IPS DF 6.9 (cell line): ENCODE measurements around the gene DLGAP3.

Experiments used
- DNase-seq: peaks from one replicate; pipeline ENCODE4 v3.0.0-alpha.2; 2013; ENCODE audit warnings: low read depth, low spot score
- H3K27ac ChIP-seq: one replicate; pipeline ENCODE4 v1.5.1; 2013; ENCODE audit warnings: low read length, control low read depth
- H3K27me3 ChIP-seq: 2 replicates; pipeline ENCODE4 v1.6.1; 2013; ENCODE audit warnings: mild to moderate bottlenecking, low read length; ENCODE audit not compliant: control insufficient read depth, insufficient read depth
- H3K36me3 ChIP-seq: 2 replicates; pipeline ENCODE4 v1.6.1; 2013; ENCODE audit warnings: low read length; ENCODE audit not compliant: control insufficient read depth, insufficient read depth
- H3K4me1 ChIP-seq: 2 replicates; pipeline ENCODE4 v1.6.1; 2013; ENCODE audit warnings: low read length; ENCODE audit not compliant: control insufficient read depth, insufficient read depth
- H3K4me3 ChIP-seq: 2 replicates; pipeline ENCODE4 v1.5.1; 2013; ENCODE audit warnings: mild to moderate bottlenecking, low read length
- H3K9me3 ChIP-seq: 2 replicates; pipeline ENCODE4 v1.6.1; 2013; ENCODE audit warnings: low read length, inconsistent platforms; ENCODE audit not compliant: control insufficient read depth, insufficient read depth
- WGBS: extraction: QIAGEN DNeasy Blood & Tissue Kit; methylation state at CpG from one replicate; pipeline ENCODE4 v1.1.7; 2013; ENCODE audit warnings: mixed read lengths, missing lambda C conversion rate; ENCODE audit not compliant: insufficient read length, insufficient coverage; 5-methylcytosine and 5-hydroxymethylcytosine counted together

Gene DLGAP3

DNA sequence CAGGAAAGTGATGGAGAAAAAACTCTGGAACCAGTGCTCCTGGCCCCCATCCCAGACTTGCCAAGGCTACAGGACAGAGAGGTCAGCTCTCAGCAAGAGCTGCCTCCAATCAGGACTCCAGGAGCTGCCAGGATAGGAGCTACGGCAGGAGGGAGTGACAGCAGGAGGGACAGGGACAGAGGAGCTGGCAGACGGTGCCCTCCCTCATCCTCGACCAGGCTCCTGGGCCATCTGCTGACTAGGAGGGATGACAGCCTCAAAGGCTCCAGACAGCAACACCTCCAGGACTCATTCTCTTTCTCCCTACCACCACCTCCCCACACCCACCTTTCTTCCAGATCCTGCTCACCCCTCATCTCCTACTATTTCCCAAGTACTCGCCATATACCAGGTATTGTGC is 22.7 kb downstream of the DLGAP3 start:
- H3K9me3 ChIP-seq, result no peaks in the 10 kb centered on the region
- DNase-seq, result no peak
- H3K36me3 ChIP-seq, result no peaks in the 10 kb centered on the region
- H3K4me3 ChIP-seq, result no peak overlapping the region
- 100% methylated on average over 1 of the region's 4 CpGs for WGBS
- H3K27ac ChIP-seq, result no peak overlapping the region
- H3K27me3 ChIP-seq, result no peaks in the 10 kb centered on the region
- H3K4me1 ChIP-seq, result no peaks in the 10 kb centered on the region; the same call in 1 of the 2 replicates

DNA sequence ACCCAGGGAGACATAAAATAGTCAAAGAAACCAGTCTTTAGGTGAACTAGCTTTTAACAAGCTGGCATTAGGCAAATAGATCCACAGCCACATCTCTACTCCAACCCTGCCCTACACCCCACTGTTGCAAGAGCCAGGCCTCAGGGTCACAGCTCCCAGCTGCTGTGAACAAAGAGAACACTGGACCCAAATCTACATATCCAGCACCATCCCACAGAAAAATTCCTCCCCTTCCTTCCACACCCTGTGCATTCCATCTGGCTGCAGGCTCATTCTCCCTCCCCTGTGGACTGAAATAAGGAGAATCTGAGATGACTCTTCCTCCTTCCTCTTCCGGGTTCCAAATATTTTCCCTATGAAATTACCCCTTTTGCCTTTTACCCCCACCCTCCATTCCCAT is 23.2 kb downstream of the DLGAP3 start:
- H3K4me3 ChIP-seq, result no peak overlapping the region
- DNase-seq, result no peak
- no peak overlapping the region for H3K27ac ChIP-seq
- H3K9me3 ChIP-seq, result no peaks in the 10 kb centered on the region
- no peaks in the 10 kb centered on the region for H3K27me3 ChIP-seq
- no peaks in the 10 kb centered on the region; the same call in 1 of the 2 replicates for H3K4me1 ChIP-seq
- no peaks in the 10 kb centered on the region for H3K36me3 ChIP-seq
- WGBS, result no CpG with 5 or more reads among the region's 1 CpG

DNA sequence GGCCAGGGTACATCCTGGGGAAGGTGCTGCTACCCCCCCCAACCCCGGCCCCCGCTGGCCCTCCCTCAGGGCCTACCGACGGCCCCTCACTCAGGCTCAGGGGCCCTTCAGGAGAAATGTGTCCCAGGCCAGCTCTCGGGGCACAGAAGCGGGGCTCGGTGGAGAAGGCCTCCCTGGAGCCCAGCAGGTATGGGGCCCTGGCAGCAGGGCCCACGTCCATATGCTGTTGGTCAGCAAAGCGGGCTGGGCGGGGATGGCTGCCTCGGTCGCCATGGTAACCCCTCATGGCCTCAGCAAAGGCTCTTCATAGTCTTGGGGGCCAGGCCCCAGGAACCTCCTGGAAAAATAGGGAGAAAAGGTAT is 24.4 kb downstream of the DLGAP3 start:
- H3K9me3 ChIP-seq, result no peaks in the 10 kb centered on the region
- no peak for DNase-seq
- no CpG with 5 or more reads among the region's 12 CpGs for WGBS
- no peaks in the 10 kb centered on the region for H3K27me3 ChIP-seq
- H3K4me1 ChIP-seq, result no peaks in the 10 kb centered on the region; the same call in 1 of the 2 replicates
- H3K4me3 ChIP-seq, result no peak overlapping the region
- H3K36me3 ChIP-seq, result no peaks in the 10 kb centered on the region
- H3K27ac ChIP-seq, result no peak overlapping the region

DNA sequence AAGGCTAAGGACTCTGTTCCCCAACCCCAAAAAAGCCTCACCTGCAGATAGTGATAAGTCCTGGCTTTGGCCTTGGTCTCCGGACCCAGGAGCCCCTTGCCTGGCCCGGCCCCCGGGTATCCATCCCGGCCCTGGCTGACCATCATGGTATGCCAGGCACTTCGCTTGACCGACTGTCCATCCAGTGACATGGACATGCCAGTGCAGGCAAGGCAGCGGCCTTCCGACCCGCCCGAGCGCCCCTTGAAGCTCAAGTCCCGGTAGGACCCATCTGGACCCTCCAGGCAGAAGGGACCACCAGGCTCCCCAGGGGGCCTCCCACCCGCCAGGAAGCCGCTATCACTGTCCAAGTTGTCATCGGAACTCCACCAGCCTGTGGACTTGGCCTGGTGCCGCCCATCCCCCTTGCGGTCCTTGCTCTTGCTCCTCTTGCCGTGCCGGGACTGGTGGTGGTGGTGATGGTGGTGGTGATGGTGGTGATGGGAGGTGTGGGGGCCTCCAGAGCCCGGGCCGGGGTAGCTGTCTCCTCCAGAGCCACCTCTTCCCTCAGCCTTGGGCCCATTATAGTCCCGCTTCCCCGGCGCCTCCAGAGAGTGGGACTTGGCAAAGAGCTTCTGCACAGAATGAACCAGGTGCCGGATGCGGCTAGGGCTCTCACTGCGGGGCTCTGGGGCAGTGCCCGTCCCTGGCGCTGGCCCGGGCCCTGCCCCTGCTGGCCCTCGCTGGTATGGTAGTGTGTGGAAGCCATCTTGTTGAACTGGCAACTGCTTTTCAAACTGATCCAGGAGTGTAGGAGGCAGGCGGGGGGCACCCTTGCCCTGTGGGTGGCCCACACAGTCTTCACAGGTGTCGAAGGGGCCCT is 25.0 kb downstream of the DLGAP3 start:
- no peaks in the 10 kb centered on the region for H3K27me3 ChIP-seq
- no peaks in the 10 kb centered on the region for H3K9me3 ChIP-seq
- WGBS, result no CpG with 5 or more reads among the region's 33 CpGs
- H3K4me3 ChIP-seq, result no peak overlapping the region
- no peak overlapping the region for H3K27ac ChIP-seq
- H3K36me3 ChIP-seq, result no peaks in the 10 kb centered on the region
- no peak for DNase-seq
- H3K4me1 ChIP-seq, result no peaks in the 10 kb centered on the region; the same call in 1 of the 2 replicates

DNA sequence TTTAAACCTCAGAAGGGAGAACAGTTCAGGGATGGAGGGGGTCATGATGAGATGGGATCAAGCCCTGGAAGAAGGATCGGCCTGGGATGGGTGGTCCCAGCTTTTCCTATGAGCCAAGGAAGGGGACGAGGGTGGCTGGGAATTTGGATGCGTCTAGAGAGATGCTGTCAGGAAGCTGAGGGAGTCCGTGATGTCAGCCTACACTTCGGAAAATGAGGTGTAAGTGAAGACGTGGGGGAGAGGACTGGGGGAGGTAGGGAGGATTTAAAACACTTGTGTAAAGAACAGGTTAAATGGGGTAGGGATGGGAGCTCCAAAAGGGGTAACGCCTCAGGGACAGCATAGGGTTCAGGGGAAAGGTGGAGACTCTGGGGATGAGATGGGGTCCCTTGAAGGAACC is 27.5 kb downstream of the DLGAP3 start:
- Histone ChIP-seq H3K27ac (no peak overlapping the region), H3K36me3 (no peaks in the 10 kb centered on the region), H3K4me1 (no peaks in the 10 kb centered on the region; the same call in 1 of the 2 replicates), H3K9me3 (no peaks in the 10 kb centered on the region), H3K4me3 (no peak overlapping the region), H3K27me3 (no peaks in the 10 kb centered on the region)
- WGBS, result no CpG with 5 or more reads among the region's 7 CpGs
- DNase-seq, result no peak

DNA sequence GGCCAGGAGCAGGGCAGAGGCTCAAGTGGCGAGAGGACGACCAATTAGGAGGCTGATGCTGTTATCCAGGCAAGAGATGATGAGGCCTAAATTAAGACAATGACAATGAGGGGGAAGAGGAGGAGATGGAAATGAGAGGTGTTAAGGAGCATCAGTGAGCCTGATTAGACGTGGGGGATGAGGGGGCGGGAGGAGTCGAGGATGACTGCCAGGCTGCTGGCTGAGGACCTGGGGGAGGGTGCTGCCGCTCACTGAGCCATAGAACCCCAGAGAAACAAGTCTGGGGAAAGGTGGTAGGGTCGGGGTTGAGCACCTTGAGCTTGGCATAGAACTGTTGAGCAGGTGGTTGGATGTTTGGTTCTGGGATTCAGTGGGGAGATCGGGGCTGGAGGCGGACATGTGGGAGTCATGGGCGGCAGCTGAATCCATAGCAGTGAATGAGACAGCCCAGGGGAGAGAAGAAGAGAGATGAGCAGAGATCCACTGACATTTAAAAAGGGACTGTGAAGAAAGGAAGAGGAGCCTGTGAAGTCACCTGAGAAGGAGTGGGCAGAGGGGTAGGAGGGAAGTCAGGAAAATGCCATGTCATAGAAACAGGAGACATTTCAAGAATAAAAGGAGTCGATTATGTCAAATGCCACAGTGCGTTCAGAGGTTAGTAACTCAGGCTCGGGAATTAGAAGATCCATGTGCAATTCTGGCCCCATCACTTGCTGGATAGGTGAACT is 28.5 kb downstream of the DLGAP3 start:
- H3K4me1 ChIP-seq, result no peaks in the 10 kb centered on the region
- no peaks in the 10 kb centered on the region for H3K27me3 ChIP-seq
- DNase-seq, result no peak
- no peak overlapping the region for H3K27ac ChIP-seq
- no peaks in the 10 kb centered on the region for H3K36me3 ChIP-seq
- WGBS, result 100% methylated on average over 2 of the region's 13 CpGs
- H3K9me3 ChIP-seq, result no peaks in the 10 kb centered on the region
- H3K4me3 ChIP-seq, result no peak overlapping the region

DNA sequence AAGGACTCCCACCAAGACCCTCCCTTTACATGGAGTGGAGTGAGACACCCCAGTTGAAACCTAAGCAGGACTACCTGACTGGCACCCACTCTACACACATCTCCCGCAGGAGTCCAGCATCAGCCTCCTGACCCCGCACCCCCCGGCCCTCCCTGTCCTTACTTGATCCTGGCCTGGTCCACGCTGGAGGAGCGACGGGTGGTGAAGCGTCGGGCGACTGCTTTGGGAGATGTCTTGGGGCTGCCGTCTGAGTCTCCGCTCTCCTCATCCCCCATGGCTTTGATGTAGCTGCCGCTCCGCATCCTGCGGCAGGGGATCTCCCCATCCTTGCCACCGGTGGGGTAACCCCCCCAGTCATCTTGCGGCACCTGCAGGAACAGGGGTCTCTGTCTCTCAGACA is 29.5 kb downstream of the DLGAP3 start:
- no peaks in the 10 kb centered on the region for H3K27me3 ChIP-seq
- no peak overlapping the region for H3K4me3 ChIP-seq
- WGBS, result no CpG with 5 or more reads among the region's 16 CpGs
- no peak overlapping the region for H3K27ac ChIP-seq
- no peaks in the 10 kb centered on the region for H3K36me3 ChIP-seq
- no peaks in the 10 kb centered on the region for H3K9me3 ChIP-seq
- DNase-seq, result no peak
- H3K4me1 ChIP-seq, result no peaks in the 10 kb centered on the region

DNA sequence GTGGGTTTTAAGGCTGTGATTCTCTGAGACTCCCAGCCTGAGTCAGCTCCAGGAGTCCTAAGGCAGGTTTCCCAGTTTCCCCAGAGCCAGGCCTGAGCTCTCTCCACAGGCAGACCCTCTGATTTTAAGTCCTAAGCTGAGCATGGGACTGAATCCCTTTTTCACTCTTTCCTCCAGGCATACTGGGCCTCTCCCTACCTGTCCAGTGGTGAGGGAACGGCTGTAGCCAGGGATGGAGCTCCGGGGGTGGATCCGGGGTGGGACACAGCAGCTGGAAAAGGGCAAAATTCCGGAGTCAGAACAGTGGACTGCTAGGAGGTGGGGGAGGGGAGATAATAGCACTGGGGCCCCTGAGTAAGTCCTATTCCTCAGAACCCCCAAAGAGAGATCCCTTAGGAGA is 30.0 kb downstream of the DLGAP3 start:
- Histone ChIP-seq H3K36me3 (no peaks in the 10 kb centered on the region), H3K9me3 (no peaks in the 10 kb centered on the region), H3K4me3 (no peak overlapping the region), H3K27ac (no peak overlapping the region), H3K27me3 (no peaks in the 10 kb centered on the region), H3K4me1 (no peaks in the 10 kb centered on the region)
- DNase-seq, result no peak
- no CpG with 5 or more reads among the region's 4 CpGs for WGBS

DNA sequence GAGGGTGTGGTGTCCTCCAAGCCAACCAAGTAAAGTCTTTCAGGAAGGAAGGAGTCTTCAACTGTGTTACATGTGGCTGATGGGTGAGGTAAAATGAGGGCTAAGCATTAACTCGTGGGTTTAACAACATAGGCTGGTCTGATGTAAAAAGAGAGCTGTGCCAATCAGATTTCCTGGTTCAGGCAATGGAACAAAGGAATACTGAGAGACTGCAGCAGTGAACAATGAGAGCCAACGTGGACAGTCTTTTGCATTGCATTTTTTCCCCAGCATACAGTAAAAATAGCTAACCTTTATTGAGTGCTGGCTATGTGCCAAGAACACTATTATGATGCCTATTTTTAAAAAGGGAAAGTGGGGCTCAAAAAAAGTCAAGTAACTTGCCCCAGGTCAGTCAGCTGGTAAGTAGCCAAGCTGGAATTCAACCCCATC is 31.1 kb downstream of the DLGAP3 start:
- no peak for DNase-seq

DNA sequence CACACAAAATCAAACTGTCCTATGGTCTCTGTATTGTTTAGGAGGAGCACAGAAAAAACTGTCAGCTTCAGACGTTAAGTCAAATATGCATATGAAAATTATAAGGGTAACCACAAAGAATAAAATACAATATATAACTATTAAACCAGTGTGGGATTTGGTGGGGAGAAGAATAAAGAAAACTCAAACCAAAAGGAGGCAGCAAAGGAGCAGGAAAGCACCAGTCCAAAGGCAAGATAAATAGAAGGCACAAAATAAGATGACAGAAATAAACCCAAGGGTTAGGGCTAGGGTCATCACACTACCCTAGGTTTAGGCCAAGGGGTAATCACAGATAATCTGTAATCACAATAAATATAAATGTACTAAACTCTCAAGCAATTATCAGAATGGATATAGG is 32.8 kb downstream of the DLGAP3 start:
- Histone ChIP-seq H3K27ac (no peak overlapping the region), H3K27me3 (no peaks in the 10 kb centered on the region), H3K4me1 (no peaks in the 10 kb centered on the region), H3K36me3 (no peaks in the 10 kb centered on the region), H3K9me3 (no peaks in the 10 kb centered on the region), H3K4me3 (no peak overlapping the region)
- no peak for DNase-seq
- WGBS, result no CpG with 5 or more reads among the region's 1 CpG

More for the DNA sequence above, 31.1 kb downstream of the DLGAP3 start:
- no CpG with 5 or more reads among the region's 2 CpGs for WGBS
- no peaks in the 10 kb centered on the region for H3K27me3 ChIP-seq
- H3K36me3 ChIP-seq, result no peaks in the 10 kb centered on the region
- no peak overlapping the region for H3K27ac ChIP-seq
- no peak overlapping the region for H3K4me3 ChIP-seq
- H3K4me1 ChIP-seq, result no peaks in the 10 kb centered on the region
- no peaks in the 10 kb centered on the region for H3K9me3 ChIP-seq
